KOPT-K1 (cell line): Measurements from ENCODE around the gene ANKRD11.

Experiments used
- H3K27ac ChIP-seq: fragments of 200-600 bp; sonication (generic); 2 replicates; pipeline ENCODE4 v1.5.1; 2016; ENCODE audit warnings: antibody characterized with exemption, mild to moderate bottlenecking, low read depth, low read length; ENCODE audit not compliant: poor library complexity, severe bottlenecking
- H3K36me3 ChIP-seq: fragments of 200-600 bp; sonication (generic); 2 replicates; pipeline ENCODE4 v1.5.1; 2017; ENCODE audit warnings: antibody characterized with exemption, mild to moderate bottlenecking, low read length, moderate library complexity; ENCODE audit not compliant: insufficient read depth
- H3K9me3 ChIP-seq: fragments of 200-600 bp; sonication (generic); 2 replicates; pipeline ENCODE4 v1.5.1; 2017; ENCODE audit warnings: antibody characterized with exemption, low read length, mild to moderate bottlenecking; ENCODE audit not compliant: insufficient read depth, poor library complexity, severe bottlenecking

ANKRD11 gene

DNA sequence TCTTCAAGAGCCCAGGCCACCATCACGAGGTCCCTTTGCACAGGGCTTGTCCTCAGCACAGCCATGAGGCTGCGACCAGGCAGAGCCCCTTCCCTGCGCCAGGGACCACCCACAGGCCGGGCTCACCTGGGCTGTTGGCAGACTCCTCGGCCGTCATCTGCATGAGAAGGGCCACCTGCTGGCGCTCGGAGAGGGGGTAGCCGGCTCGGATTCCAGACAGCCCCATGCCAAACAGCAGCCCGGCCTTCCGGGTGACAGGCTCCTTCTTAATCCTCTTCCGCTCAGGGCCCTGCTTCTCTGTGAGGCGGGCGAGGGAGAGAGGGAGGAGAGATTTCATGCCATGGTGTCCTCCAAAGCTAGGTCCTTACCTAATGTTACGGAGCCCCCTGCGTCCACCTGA, 199.5 kb downstream of the ANKRD11 start:
- Histone ChIP-seq H3K36me3 (peaks cover 69% of the 10 kb centered on the region), H3K9me3 (no peaks in the 10 kb centered on the region), H3K27ac (no peak overlapping the region)

DNA sequence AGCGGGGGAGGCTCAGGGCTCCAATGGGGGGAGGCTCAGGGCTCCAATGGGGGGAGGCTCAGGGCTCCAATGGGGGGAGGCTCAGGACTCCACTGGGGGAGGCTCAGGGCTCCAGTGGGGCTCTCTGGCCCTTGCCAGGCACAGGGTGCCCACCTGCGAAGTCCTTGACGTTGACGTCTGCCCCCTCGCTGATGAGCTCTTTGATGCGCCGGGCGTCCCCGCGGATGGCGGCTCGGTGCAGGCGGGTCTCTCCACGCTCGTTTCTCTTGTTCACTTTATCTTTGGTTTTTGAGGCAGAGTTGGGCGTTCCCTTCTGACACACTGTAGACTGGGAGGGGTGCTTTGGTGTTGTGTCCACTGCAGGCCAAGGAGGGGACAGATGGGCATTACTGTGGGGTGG, 199.9 kb downstream of the ANKRD11 start:
- Histone ChIP-seq H3K27ac (no peak overlapping the region), H3K36me3 (peaks cover 73% of the 10 kb centered on the region), H3K9me3 (no peaks in the 10 kb centered on the region)

DNA sequence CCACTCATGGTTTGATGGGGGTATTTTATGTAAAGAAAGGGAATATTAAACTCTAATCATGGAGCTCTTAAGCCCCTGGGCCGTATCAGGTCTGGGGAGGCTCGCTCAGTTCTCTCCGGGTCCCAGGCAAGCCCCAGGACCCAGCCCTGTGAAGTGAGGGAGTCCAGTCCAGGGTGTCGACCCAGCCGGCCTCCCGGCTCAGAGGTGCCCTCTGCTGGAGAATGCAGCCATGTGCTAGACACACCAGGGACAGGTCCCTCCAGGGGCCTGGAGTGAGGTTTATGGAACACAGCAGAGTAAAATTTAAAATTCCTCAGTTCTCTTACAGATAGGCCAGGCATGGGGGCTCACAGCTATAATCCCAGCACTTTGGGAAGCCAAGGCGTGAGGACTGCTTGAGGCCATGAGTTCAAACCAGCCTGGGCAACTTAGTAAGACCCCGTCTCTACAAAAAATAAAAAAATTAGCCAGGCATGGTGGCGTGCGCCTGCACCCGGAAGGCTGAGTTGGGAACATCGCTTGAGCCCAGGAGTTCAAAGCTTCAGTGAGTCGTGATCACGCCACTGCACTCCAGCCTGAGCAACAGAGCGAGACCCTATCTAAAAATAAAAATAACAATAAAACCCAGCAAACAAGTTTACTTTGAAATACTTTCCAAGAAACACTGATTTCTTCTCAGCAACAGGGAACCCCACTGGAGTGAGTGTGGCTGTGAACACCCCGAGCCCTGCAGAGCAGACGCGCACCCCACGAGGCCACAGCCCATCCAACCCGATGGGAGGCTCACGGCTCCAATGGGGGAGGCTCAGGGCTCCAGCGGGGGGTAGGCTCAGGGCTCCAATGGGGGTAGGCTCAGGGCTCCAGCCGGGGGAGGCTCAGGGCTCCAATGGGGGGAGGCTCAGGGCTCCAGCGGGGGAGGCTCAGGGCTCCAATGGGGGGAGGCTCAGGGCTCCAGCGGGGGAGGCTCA, 200.6 kb downstream of the ANKRD11 start:
- H3K9me3 ChIP-seq = no peaks in the 10 kb centered on the region
- H3K27ac ChIP-seq = no peak overlapping the region
- peaks cover 81% of the 10 kb centered on the region for H3K36me3 ChIP-seq

DNA sequence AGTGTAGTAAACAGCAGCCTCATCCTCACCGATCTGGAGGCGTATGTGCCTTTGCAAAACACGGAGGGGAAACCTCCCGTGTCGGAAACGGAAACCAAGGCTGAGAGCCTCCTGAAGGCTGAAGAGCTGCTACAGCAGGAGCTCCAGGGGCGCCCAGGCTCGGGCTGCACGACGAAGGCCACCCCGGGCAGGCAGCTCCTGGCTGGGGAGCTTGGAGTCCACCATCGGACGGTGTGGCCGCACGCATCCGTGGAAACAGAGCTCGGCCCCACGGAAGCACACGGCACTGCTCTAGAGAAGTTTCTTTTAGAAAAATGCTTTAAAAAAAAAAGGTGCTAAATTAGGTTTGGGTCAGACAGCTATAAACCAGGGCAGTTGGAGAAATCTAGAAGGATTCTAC, 201.4 kb downstream of the ANKRD11 start:
- Histone ChIP-seq H3K36me3 (peaks cover 88% of the 10 kb centered on the region), H3K27ac (no peak overlapping the region), H3K9me3 (no peaks in the 10 kb centered on the region)

DNA sequence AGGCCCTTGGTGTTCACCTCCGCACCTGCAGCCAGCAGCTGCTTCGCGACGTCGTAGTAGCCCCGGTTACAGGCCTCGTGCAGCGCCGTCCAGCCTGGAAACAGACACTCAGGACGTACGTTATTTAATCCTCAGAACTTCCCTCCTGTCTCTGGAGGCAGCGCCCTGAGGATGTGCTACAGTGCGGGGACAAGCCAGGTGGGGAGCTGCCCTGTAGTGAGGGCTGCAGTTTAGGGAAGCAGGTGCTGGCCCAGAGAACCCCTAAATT, 201.8 kb downstream of the ANKRD11 start:
- H3K36me3 ChIP-seq = peaks cover 93% of the 10 kb centered on the region
- no peaks in the 10 kb centered on the region for H3K9me3 ChIP-seq
- H3K27ac ChIP-seq = no peak overlapping the region

DNA sequence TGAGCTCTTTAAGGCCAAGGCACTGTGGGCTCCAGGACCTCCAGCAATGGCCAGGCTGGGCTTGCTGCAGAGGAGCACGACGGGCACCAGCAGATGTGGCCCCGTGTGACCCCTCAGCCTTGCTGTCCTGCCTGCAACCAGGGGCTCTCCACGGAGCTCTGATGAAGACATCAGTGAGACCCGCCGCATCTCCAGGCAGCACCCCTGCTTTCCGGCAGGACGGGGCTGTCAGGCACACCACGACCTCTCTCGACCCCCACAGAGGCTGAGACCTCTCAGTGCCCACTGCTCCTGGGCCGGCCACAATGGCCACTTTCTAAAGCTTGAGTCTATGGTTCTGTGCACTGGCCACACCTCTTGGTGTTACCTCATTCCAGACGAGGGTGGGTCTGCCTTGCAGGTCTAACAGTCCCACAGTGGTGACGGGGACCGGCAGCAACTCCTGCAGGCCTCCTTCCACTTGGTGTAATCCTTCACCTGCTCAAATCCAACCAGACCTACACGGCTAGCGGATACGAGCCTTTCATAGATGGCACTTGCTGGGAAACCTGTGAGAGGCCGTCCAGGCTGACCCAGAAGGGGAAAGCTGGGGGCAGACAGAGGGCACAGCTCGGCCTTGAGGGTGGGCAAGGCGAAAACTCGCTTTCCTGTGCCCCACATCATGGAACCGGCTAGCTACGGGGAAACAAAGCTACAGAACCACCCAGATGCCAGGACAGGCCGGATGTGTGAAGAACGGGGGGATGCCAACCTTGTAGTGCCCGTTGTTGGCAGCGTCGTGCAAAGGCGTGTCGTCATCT, 202.4 kb downstream of the ANKRD11 start:
- H3K27ac ChIP-seq = no peak overlapping the region
- H3K36me3 ChIP-seq = peaks cover 98% of the 10 kb centered on the region
- H3K9me3 ChIP-seq = no peaks in the 10 kb centered on the region

DNA sequence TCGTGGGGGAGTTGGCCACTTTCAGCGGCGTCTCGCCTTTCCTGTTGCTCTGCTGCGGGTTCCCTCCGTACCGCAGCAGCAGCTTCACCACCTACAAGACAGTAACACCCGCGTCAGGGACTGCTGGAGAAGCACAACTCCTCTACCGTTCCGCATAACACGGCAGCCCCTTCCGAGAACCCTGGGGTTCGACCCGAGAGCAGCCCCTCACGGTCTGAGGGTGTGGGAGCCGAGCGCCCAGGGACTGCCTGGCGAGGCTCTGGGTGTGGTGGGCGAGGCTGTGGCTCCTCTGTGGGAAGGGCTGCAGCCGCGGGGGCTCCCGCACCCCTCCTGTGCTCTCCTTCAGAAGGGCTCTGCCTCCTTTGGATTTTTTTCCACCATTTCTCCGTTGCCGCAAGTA, 204.3 kb downstream of the ANKRD11 start:
- peaks cover 100% of the 10 kb centered on the region for H3K36me3 ChIP-seq
- no peak overlapping the region for H3K27ac ChIP-seq
- no peaks in the 10 kb centered on the region for H3K9me3 ChIP-seq

DNA sequence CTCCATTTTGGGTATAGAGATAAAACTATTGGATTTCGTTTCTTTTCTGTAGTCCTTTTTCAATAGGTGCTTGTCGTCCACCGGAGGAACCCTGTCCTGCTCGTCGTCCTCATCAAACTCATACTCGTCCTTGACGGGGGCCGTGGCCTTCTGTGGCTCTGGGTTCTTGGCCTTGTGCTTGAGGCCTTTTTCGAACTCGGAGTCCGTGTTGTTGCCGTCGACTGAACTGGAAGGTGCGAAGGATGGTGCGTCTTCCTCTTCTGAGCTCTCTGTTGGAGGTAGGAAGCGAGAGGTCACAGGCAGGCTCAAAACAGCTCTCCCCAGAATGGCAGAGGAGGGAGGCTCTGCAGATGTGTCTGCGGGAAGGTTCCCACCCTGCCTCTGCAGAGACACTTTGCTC, 205.0 kb downstream of the ANKRD11 start:
- H3K36me3 ChIP-seq = peaks cover 100% of the 10 kb centered on the region
- no peak overlapping the region for H3K27ac ChIP-seq
- H3K9me3 ChIP-seq = no peaks in the 10 kb centered on the region

DNA sequence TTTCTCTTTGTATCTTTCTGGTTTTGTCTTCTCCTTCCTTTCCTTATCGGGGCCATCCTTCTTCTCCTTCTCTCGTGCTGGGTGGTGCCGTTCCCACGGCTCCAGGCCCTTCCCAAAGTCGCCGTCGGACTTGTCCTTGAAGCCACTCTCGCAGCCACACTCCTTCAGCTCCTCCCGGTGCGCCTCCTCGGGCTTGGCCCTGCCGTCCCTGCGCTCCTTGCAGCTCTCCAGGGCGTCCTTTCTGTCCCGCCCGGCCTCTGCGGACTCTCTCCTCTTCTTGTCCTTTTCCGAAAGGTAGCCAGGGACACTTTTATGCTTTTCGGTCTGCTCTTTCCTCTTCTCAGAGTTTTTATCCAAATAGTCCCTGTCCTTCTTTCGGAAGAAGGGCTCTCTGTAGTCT, 206.9 kb downstream of the ANKRD11 start:
- Histone ChIP-seq H3K36me3 (peaks cover 95% of the 10 kb centered on the region), H3K9me3 (no peaks in the 10 kb centered on the region), H3K27ac (no peak overlapping the region)

DNA sequence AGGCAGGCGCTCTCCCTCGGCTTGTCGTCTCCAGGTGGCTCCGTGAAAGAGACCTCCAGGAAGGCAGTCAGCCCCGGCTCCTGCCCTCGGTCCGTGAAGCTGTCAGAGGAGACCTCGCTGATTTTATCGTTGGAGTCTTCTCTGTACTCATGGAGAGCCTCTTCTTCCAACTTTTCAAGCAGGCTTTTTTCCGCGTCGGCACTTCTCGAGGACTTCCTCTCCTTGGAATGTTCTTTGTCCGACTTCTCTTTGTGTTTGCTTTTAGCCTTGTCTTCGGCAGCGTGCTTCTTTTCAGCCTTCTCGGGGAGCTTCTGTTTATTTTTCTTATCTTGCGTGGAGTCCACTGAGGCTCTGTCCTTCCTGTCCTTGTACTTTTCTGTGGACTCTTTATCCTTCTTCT, 207.8 kb downstream of the ANKRD11 start:
- no peak overlapping the region for H3K27ac ChIP-seq
- H3K9me3 ChIP-seq = no peaks in the 10 kb centered on the region
- H3K36me3 ChIP-seq = peaks cover 95% of the 10 kb centered on the region

DNA sequence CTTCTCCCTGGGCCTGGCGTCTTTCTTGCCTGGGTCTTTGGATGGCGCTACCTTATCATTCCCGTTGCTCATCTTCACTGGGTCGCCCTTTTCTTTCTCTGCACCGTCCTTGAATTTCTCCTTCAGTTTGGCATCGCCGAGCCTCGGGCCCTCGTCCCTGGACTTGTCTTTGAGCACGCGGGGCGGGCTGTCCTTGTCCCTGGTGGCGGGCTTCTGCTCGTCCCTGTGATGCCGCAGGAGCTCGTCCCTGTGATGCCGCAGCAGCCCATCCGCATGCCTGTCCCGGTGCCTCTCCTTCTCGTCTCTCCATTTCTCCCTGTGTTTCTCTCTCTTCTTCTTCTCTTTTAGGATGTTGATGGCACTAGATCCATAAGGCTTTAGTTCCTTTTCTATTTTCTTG, 208.5 kb downstream of the ANKRD11 start:
- Histone ChIP-seq H3K9me3 (no peaks in the 10 kb centered on the region), H3K36me3 (peaks cover 95% of the 10 kb centered on the region)

DNA sequence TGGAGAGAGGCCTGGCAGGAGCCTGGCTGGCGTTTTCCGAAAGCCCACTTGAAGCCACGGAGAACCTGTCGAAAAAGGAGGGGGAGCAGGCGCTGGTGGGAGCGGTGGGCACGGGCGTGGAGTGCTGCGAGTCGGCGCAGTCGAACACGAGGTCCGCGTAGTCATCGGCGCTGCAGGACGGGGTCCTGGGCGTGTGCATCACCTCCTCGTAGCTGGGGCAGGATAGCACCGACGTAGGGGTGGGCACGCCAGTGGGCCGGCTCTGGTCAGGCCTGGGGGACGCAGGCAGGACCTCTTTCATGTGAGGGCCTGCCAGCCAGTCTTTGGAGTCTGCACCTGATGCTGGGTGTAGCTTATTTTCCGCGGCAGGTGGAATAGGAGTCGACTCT, 209.2 kb downstream of the ANKRD11 start:
- Histone ChIP-seq H3K27ac (no peak overlapping the region), H3K36me3 (peaks cover 95% of the 10 kb centered on the region), H3K9me3 (no peaks in the 10 kb centered on the region)

More for the DNA sequence above, 208.5 kb downstream of the ANKRD11 start:
- no peak overlapping the region for H3K27ac ChIP-seq

DNA sequence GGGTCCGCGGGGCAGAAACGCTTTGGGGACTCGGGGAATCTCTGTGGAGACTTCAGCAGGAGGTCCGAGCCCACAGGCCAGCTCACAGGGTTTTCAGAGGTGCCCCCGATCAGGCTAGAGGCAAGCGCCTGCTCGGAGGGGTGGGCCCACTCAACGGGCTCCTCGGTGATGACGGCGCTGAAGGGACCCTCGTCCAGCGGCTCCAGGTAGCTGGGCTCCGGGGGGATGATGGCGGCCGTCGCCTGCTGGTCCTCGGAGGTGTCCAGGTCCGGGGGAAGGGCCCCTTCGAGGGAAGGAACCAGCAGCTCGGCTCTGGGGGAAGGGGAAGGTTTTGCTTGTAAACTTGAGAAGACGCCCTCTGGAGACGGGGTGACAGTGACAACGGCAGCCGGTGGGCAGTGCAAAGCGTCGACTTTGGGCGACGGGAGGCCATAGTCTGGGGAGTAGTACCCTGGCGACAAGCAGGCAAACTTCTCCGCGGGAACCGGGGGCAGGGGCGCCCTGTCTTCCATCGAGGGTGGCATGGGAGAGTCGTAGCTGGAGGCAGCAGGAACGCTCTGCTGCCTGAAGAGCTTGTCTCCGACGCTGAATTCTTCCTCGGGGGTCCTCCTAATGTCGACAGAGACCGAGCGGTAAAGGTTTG, 209.7 kb downstream of the ANKRD11 start:
- no peaks in the 10 kb centered on the region for H3K9me3 ChIP-seq
- peaks cover 95% of the 10 kb centered on the region for H3K36me3 ChIP-seq
- H3K27ac ChIP-seq = no peak overlapping the region

DNA sequence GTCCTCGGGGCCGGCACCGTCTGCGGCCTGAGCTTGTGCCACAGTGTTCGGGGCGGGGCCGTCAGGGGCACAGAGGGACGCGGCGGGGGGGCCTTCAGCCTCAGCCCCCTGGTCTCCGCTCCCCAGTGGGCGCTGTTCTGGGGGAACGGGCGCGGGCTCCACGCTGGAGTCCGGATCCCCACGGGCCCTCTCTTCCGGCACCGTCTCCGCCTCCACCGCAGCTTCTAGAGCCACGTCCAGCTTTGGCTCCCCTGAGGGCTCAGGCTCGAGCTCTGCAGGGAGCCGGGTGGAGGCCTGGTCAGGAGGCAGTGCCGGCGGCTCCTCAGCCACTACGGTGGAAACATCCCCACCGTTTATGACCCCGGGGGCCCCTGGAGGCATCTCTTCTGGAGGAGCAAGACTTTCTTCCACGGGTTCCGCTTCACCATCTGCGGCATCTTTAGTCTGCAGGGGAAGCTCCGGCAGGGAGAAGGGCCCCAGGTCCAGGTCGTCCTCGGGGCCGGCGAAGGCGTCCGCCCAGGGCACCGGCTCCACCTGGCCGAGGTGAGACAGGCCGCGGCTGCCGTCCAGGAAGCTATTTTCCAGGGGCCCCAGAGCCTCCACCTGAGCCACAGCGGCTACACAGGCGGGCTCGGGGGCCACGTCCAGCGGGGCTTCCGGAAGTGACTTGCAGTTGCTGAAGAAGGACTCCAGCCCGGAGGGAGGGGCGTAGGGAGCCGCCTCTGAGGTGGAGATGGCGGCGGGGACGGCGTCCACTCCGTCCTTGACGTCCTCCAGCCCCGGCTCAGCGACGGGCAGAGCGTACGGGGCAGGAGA, 210.5 kb downstream of the ANKRD11 start:
- Histone ChIP-seq H3K27ac (no peak overlapping the region), H3K9me3 (no peaks in the 10 kb centered on the region), H3K36me3 (peaks cover 95% of the 10 kb centered on the region)
